Peyer's patch (tissue), 4 donors: Measurements from ENCODE around the gene RNF130. TPM values are rescaled to one million over a fixed set of nuclear protein-coding genes. Genes with fewer than 3 reads are reported as not detected.
"Not testable (repeated sequence)": the region's sequence is repeated elsewhere in the genome, so short reads cannot be mapped to it uniquely, and the experiment has no call there.

Experiments used
- DNase-seq, 3 donors: peaks; one replicate each; pipeline ENCODE4 v3.0.0-alpha.2; 2017 to 2019
- H3K27ac ChIP-seq, 4 donors: fragments of 200-600 bp; sonication (generic); one replicate each; pipeline ENCODE4 v1.5.1; 2016 to 2019
- H3K27me3 ChIP-seq, 2 donors: fragments of 200-600 bp; sonication (generic); one replicate each; pipeline ENCODE4 v1.5.1; 2019
- H3K36me3 ChIP-seq, 3 donors: fragments of 200-600 bp; sonication (generic); one replicate each; pipeline ENCODE4 v1.5.1; 2016 to 2019
- H3K4me1 ChIP-seq, 4 donors: fragments of 200-600 bp; sonication (generic); one replicate each; pipeline ENCODE4 v1.5.1; 2016 to 2019
- H3K4me3 ChIP-seq, 4 donors: fragments of 200-600 bp; sonication (generic); 1 replicate in 3 of 4; 2 replicates in 1 of 4; pipeline ENCODE4 v1.5.1; 2016 to 2019; ENCODE audit warnings: mild to moderate bottlenecking in 1 of 4
- H3K9me3 ChIP-seq, 4 donors: fragments of 200-600 bp; sonication (generic); one replicate each; pipeline ENCODE4 v1.5.1; 2016 to 2019; ENCODE audit warnings: mild to moderate bottlenecking in 1 of 4
- POLR2A ChIP-seq, 2 donors: fragments of 450-650 bp; IDR thresholded peaks; one replicate each; pipeline ENCODE4 v1.5.1; 2017; ENCODE audit warnings: antibody characterized with exemption in 2 of 2, mild to moderate bottlenecking in 2 of 2, moderate library complexity in 2 of 2
- total RNA-seq, 4 donors: library from RNA; depleted of rRNA; stranded (reverse); fragments of >200 nt; gene quantifications; one replicate each; pipeline ENCODE4 v1.1.0, GENCODE V29; 2016
- TF ChIP-seq, protein P1 (sequence below), 6 experiments: fragments of 450-650 bp in 4 of 6; fragments of 200-600 bp in 2 of 6; sonication (generic) in 1 of 6; IDR thresholded peaks; one replicate each; pipeline ENCODE4 v1.5.1; 2017 to 2019; ENCODE audit warnings: antibody characterized with exemption in 6 of 6, mild to moderate bottlenecking in 3 of 6, moderate library complexity in 1 of 6

The RNF130 gene
- total RNA-seq, 4 donors from 2014 or later = 29.7 to 54.5 (median 33.6) TPM

DNA sequence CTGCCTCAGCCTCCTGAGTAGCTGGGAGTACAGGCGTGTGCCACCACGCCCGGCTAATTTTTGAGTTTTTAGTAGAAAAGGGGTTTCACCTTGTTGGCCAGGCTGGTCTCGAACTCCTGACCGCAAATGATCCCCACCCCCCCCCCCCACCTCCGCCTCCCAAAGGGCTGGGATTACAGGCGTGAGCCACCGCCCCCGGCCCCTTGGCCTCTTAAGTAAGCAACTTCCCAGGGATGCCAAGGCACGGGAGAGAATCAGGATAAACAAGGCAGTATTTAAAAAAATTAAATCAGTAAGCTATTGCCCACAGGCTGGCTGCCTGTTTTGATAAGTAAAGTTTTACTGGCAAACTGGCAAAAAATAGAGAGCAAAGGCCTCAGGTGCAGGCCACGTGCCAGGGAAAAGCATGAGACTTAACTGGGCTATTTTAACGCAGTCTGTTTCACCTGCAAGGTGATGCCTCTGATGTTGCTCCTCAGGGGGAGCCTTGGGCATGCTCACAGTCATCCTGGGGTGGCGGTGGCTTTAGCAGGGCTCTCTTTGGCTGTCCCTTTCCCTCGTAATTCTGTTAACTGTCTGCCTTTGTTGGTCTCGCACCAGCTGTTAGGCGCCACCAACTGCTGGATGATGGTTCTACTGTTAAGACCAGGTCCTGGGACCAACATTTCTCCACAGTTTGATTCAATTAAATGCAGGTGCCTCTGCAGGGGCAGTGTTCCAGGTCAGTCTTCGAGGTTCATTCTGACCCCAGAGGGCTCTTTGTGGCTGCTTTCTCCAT lies 19.4 kb upstream of the RNF130 start:
- Histone ChIP-seq H3K4me3 (peak overlapping the region; percentile 52 to 63 (median 55)), H3K27ac (peak overlapping the region in 2 of 4 donors; percentile 64 to 65), H3K4me1 (peaks cover 0 to 10% (median 5%) of the 10 kb centered on the region in 4 donors)

DNA sequence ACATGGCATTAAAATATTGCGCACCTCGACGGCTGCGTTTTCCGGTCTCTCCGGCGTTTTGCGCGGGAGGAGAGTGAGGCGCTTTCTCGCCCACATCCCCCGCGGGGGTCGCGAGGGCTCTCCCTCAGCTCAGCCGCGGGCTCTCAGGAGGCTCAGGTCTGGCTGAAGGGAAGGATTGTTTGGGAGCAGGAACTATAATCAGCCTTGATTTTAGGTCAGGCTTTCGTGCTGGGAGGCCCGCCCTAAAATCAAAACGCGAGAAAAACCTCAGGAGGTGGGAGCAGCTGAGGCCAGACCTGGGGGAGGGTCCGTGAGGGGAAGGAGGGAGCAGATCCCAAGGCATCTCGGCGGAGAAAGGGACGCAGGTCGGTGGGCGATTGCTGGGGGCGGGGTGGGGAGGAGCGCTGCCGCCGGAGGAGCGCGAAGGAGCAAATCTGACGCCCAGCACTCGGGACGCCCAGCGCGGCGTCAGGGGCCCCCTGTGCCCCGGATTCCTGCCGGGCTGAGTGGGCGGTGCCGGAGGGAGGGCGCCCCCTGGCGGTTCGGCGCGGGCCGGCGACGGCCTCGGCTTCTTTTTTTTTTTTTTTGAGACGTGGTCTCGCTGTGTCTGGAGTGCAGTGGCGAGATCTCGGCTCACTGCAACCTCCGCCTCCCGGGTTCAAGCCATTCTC lies 18.7 kb upstream of the RNF130 start:
- peak; percentile 56 to 82 (median 79) for DNase-seq
- peak overlapping the region; percentile 20 to 65 (median 58) for H3K27ac ChIP-seq
- peak overlapping the region; percentile 52 to 63 (median 55) for H3K4me3 ChIP-seq
- TF ChIP-seq, protein P1, sequence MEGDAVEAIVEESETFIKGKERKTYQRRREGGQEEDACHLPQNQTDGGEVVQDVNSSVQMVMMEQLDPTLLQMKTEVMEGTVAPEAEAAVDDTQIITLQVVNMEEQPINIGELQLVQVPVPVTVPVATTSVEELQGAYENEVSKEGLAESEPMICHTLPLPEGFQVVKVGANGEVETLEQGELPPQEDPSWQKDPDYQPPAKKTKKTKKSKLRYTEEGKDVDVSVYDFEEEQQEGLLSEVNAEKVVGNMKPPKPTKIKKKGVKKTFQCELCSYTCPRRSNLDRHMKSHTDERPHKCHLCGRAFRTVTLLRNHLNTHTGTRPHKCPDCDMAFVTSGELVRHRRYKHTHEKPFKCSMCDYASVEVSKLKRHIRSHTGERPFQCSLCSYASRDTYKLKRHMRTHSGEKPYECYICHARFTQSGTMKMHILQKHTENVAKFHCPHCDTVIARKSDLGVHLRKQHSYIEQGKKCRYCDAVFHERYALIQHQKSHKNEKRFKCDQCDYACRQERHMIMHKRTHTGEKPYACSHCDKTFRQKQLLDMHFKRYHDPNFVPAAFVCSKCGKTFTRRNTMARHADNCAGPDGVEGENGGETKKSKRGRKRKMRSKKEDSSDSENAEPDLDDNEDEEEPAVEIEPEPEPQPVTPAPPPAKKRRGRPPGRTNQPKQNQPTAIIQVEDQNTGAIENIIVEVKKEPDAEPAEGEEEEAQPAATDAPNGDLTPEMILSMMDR (IDR thresholded peaks at IDR 0.05) = peak; percentile 61 to 97 (median 69)
- no peak for TF ChIP-seq POLR2A (IDR thresholded peaks at IDR 0.05)
- H3K36me3 ChIP-seq = no peaks in the 10 kb centered on the region
- H3K9me3 ChIP-seq = no peaks in the 10 kb centered on the region
- no peaks in the 10 kb centered on the region for H3K27me3 ChIP-seq
- peaks cover 0 to 10% (median 7%) of the 10 kb centered on the region in 4 donors for H3K4me1 ChIP-seq

More for the DNA sequence above, 19.4 kb upstream of the RNF130 start:
- Histone ChIP-seq H3K27me3 (no peaks in the 10 kb centered on the region), H3K36me3 (no peaks in the 10 kb centered on the region), H3K9me3 (no peaks in the 10 kb centered on the region)
- TF ChIP-seq, protein P1 (IDR thresholded peaks at IDR 0.05) = peak in 1 of 6 experiments; percentile 37
- no peak for TF ChIP-seq POLR2A (IDR thresholded peaks at IDR 0.05)
- peak in 2 of 3 donors; percentile 54 to 59 for DNase-seq

DNA sequence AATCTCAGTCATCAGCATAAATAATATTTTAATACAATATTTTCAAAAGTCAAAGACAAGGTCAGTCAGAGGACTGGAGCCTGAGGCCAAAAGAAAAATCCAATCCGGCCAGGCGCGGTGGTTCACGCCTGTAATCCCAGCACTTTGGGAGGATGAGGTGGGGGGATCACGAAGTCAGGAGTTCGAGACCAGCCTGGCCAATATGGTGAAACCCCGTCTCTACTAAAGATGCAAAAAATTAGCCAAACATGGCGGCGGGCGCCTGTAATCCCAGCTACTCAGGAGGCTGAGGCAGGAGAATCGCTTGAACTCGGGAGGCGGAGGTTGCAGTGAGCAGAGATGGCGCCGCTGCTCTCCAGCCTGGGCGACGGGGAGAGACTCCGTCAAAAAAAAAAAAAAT lies 18.1 kb upstream of the RNF130 start:
- H3K36me3 ChIP-seq, H3K9me3 ChIP-seq, H3K27me3 ChIP-seq, H3K27ac ChIP-seq: not testable (repeated sequence)
- peaks cover 0 to 16% (median 7%) of the 10 kb centered on the region in 4 donors for H3K4me1 ChIP-seq
- peak in 1 of 3 donors; percentile 15 for DNase-seq
- H3K4me3 ChIP-seq = peak overlapping the region in 1 of 4 donors; percentile 63

DNA sequence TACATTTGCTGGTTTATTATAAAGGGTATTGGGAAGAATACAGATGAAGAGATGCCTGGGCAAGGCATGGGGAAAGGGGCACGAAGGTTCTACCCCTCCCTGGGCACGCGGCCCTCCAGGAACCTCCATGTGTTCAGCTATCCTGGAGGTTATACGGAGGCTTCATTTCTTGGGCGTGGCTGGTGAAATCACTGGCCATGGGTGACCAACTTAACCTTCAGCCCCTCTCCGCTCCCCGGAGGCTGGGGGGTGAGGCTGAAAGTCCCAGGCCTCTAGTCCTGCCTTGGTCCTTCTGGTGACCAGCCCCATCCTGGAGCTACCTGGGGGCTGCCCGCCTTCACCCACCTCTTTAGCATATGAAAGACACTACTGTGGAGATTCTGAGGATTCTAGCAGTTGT lies 17.0 kb upstream of the RNF130 start:
- Histone ChIP-seq H3K27ac (no peak overlapping the region), H3K4me1 (peaks cover 0 to 18% (median 7%) of the 10 kb centered on the region in 4 donors), H3K9me3 (no peaks in the 10 kb centered on the region), H3K36me3 (no peaks in the 10 kb centered on the region), H3K4me3 (no peak overlapping the region), H3K27me3 (no peaks in the 10 kb centered on the region)
- no peak for TF ChIP-seq POLR2A (IDR thresholded peaks at IDR 0.05)
- TF ChIP-seq, protein P1 (IDR thresholded peaks at IDR 0.05) = no peak
- DNase-seq = peak in 1 of 3 donors; percentile 13

DNA sequence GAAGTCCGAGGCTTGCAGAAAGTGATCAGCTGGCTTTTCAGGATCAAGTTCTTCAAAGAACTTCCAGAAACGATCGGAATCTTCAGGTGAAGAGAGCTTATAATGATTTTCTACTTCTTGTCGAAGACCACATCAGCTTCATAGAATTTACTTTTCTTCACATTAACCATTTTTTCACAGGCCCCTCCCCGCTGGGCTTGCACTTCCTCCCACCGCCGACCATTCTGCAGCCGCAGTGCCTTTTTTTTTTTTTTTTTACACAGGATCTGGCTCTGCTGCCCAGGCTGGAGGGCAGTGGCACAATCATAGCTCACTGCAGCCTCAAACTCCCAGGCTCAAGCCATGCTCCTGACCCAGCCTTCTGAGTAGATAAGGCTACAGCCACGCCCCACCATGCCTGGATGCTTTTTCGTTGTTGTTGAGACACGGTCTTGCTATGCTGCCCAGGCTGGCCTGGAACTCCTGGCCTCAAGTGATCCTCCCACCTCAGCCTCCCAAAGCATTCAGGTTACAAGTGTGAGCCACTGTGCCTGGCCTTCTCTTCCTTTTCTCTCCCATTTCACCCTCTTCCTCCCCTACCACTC lies 15.3 kb upstream of the RNF130 start:
- no peak for DNase-seq
- TF ChIP-seq, protein P1 (IDR thresholded peaks at IDR 0.05) = no peak

More for the DNA sequence above, 15.3 kb upstream of the RNF130 start:
- Histone ChIP-seq H3K27me3 (no peaks in the 10 kb centered on the region), H3K9me3 (no peaks in the 10 kb centered on the region), H3K36me3 (no peaks in the 10 kb centered on the region), H3K4me1 (peaks cover 0 to 18% (median 7%) of the 10 kb centered on the region in 4 donors), H3K4me3 (no peak overlapping the region), H3K27ac (no peak overlapping the region)
